Subcutaneous adipose tissue (tissue), 4 donors: ENCODE results near the gene NADK. TPM values are rescaled to one million over a fixed set of nuclear protein-coding genes. Genes with fewer than 3 reads are reported as not detected.

ENCODE experiments used
- CTCF ChIP-seq: fragments of 450-650 bp; IDR thresholded peaks from one replicate; pipeline ENCODE4 v1.5.1; 2016; ENCODE audit warnings: low read depth, mild to moderate bottlenecking, control low read depth, antibody characterized with exemption, moderate library complexity
- total RNA-seq, 4 donors: library from RNA; depleted of rRNA; stranded (reverse); fragments of >200 nt; gene quantifications; one replicate each; pipeline ENCODE4 v1.1.0, GENCODE V29; 2016

The NADK gene
- total RNA-seq, 4 donors from 2014 or later = 98.8 to 147 (median 111) TPM

GRCh38 chr1:1775327-1776226 lies 2.7 kb downstream of the NADK start:
- no peak for TF ChIP-seq CTCF

- TF ChIP-seq CTCF = no peak
Observed at GRCh38 chr1:1773874-1774273, 4.4 kb downstream of the NADK start.

DNA sequence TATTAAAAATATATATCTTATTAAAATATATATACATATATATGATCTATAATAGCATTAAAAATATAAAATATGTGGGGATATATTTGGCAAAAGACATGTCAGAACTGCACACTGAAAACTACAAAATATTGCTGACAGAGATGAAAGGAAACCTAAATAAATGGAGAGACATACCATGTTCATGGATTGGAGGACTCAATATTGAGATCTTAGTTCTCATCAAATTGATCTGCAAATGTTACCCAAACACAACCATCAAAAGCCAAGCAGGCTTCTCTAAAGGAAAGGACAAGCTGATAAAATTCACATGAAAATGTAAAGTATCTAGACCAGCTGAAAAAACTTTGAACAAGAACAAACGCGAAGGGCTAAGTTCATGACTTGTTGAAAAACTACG lies 7.2 kb downstream of the NADK start:
- no peak for TF ChIP-seq CTCF

- TF ChIP-seq CTCF = no peak
Observed at GRCh38 chr1:1770102-1770501, 8.2 kb downstream of the NADK start.

DNA sequence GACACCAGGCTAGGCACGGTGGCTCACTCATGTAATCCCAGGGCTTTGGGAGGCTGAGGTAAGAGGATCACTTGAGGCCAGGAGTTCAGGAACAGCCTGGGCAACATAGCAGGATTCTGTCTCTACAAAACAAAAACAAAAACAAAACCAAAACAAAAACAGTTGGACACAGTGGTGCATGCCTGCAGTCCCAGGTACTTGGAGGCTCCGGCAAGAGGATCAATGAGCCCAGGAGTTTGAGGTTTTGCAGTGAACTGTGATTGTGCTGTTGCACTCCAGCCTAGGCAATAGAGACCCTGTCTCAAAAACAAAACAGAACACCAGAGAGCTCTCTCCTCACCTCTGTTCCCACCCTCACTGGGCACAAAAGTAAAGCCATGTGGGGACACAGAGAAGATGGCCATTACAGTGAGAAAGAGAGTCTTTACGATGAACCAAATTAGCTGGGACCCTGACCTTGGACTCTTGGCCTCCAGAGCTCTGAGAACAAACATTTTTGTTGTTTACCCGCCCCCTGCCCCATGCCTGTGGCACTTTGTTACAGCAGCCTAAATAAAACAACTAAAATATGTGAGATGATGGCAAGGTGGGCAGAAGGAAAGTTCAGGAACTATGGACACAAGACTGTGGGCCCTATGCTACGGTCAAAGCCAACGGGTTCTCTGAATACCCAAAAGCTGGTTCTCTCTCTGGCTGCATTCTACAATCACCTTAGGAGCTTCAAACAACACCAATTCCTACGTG lies 9.8 kb downstream of the NADK start:
- no peak for TF ChIP-seq CTCF

DNA sequence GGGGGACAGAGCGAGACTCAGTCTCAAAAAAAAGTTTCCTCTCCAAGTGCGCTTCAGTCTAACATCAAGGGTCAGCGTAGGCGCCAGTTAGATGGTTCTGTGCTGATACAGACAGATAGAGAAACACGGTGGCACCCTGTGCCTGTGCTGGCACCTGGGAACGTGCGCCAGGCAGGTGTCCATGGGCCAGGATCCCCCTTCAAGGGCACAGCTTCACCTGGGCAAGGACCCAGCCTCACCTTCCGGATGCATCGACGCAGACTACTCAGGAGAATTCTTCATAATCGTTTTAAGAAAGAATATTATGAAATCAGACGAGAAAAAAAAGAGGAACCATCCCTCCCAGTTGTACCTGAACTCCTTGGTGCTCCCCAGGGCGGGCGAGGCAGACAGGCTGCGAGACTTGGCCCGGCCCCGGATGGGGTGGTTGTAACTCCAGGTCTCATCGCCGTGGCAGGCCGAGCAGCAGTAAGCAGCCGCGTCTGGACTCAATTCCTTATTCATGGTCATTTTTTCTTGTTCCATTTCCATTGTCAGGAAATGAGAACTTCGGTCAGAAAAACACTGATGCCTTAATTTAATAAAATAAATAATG lies 13.3 kb downstream of the NADK start:
- TF ChIP-seq CTCF = no peak
